Measurements from ENCODE around the gene GATA1. TPM values are rescaled to one million over a fixed set of nuclear protein-coding genes. Genes with fewer than 3 reads are reported as not detected.

GATA1 gene
- total and polyA plus RNA-seq, 4 donors: 0.22 to 0.59 (median 0.42) TPM

GRCh38 chrX:48791063-48791820 is 4.9 kb downstream of the GATA1 start:
- DNase-seq (ENCODE audit: low read depth in 4 of 6, low spot score in 6 of 6): no peak
- 55% methylated on average over 8 of the region's 11 CpGs for WGBS (ENCODE audit: insufficient coverage)
- no peak overlapping the region for H3K27ac ChIP-seq (ENCODE audit: low read depth, low read length)
- no peak overlapping the region for H3K4me3 ChIP-seq (ENCODE audit: low read depth, low read length)
- peaks cover 2% of the 10 kb centered on the region for H3K27me3 ChIP-seq (ENCODE audit: control insufficient read depth, insufficient read depth, low read length)
- H3K4me1 ChIP-seq (ENCODE audit: control insufficient read depth, insufficient read depth, low read length): no peaks in the 10 kb centered on the region
- no peaks in the 10 kb centered on the region for H3K9me3 ChIP-seq (ENCODE audit: control insufficient read depth, insufficient read depth, low read length)
- no peaks in the 10 kb centered on the region for H3K36me3 ChIP-seq (ENCODE audit: control insufficient read depth, insufficient read depth, low read length)

GRCh38 chrX:48792219-48792618 is 5.8 kb downstream of the GATA1 start:
- 74% methylated on average over 7 of the region's 7 CpGs for WGBS (ENCODE audit: insufficient coverage)
- no peaks in the 10 kb centered on the region for H3K9me3 ChIP-seq (ENCODE audit: control insufficient read depth, insufficient read depth, low read length)
- DNase-seq (ENCODE audit: low read depth in 4 of 6, low spot score in 6 of 6): no peak
- no peak overlapping the region for H3K27ac ChIP-seq (ENCODE audit: low read depth, low read length)
- no peaks in the 10 kb centered on the region for H3K4me1 ChIP-seq (ENCODE audit: control insufficient read depth, insufficient read depth, low read length)
- H3K36me3 ChIP-seq (ENCODE audit: control insufficient read depth, insufficient read depth, low read length): no peaks in the 10 kb centered on the region
- no peak overlapping the region for H3K4me3 ChIP-seq (ENCODE audit: low read depth, low read length)
- peaks cover 2% of the 10 kb centered on the region for H3K27me3 ChIP-seq (ENCODE audit: control insufficient read depth, insufficient read depth, low read length)

GRCh38 chrX:48793935-48794334 is 7.5 kb downstream of the GATA1 start:
- 73% methylated on average over 4 of the region's 4 CpGs for WGBS (ENCODE audit: insufficient coverage)
- no peaks in the 10 kb centered on the region for H3K27me3 ChIP-seq (ENCODE audit: control insufficient read depth, insufficient read depth, low read length)
- no peak for DNase-seq (ENCODE audit: low read depth in 4 of 6, low spot score in 6 of 6)
- no peak overlapping the region for H3K4me3 ChIP-seq (ENCODE audit: low read depth, low read length)
- H3K9me3 ChIP-seq (ENCODE audit: control insufficient read depth, insufficient read depth, low read length): no peaks in the 10 kb centered on the region
- no peaks in the 10 kb centered on the region for H3K36me3 ChIP-seq (ENCODE audit: control insufficient read depth, insufficient read depth, low read length)
- H3K4me1 ChIP-seq (ENCODE audit: control insufficient read depth, insufficient read depth, low read length): no peaks in the 10 kb centered on the region
- H3K27ac ChIP-seq (ENCODE audit: low read depth, low read length): no peak overlapping the region

GRCh38 chrX:48794340-48794910 is 8.0 kb downstream of the GATA1 start:
- Histone ChIP-seq H3K36me3 (ENCODE audit: control insufficient read depth, insufficient read depth, low read length) (no peaks in the 10 kb centered on the region), H3K9me3 (ENCODE audit: control insufficient read depth, insufficient read depth, low read length) (no peaks in the 10 kb centered on the region), H3K4me1 (ENCODE audit: control insufficient read depth, insufficient read depth, low read length) (no peaks in the 10 kb centered on the region), H3K27ac (ENCODE audit: low read depth, low read length) (no peak overlapping the region), H3K4me3 (ENCODE audit: low read depth, low read length) (no peak overlapping the region), H3K27me3 (ENCODE audit: control insufficient read depth, insufficient read depth, low read length) (no peaks in the 10 kb centered on the region)
- DNase-seq (ENCODE audit: low read depth in 4 of 6, low spot score in 6 of 6): no peak
- WGBS (ENCODE audit: insufficient coverage): 82% methylated on average over 12 of the region's 12 CpGs

- Histone ChIP-seq H3K27ac (ENCODE audit: low read depth, low read length) (no peak overlapping the region), H3K4me3 (ENCODE audit: low read depth, low read length) (no peak overlapping the region), H3K4me1 (ENCODE audit: control insufficient read depth, insufficient read depth, low read length) (no peaks in the 10 kb centered on the region), H3K27me3 (ENCODE audit: control insufficient read depth, insufficient read depth, low read length) (no peaks in the 10 kb centered on the region), H3K36me3 (ENCODE audit: control insufficient read depth, insufficient read depth, low read length) (no peaks in the 10 kb centered on the region), H3K9me3 (ENCODE audit: control insufficient read depth, insufficient read depth, low read length) (no peaks in the 10 kb centered on the region)
- 58% methylated on average over 6 of the region's 8 CpGs for WGBS (ENCODE audit: insufficient coverage)
- no peak for DNase-seq (ENCODE audit: low read depth in 4 of 6, low spot score in 6 of 6)
Observed at GRCh38 chrX:48794911-48795515, 8.6 kb downstream of the GATA1 start.

- no peak for DNase-seq (ENCODE audit: low read depth in 4 of 6, low spot score in 6 of 6)
- Histone ChIP-seq H3K27me3 (ENCODE audit: control insufficient read depth, insufficient read depth, low read length) (no peaks in the 10 kb centered on the region), H3K4me1 (ENCODE audit: control insufficient read depth, insufficient read depth, low read length) (peaks cover 15% of the 10 kb centered on the region), H3K9me3 (ENCODE audit: control insufficient read depth, insufficient read depth, low read length) (no peaks in the 10 kb centered on the region), H3K4me3 (ENCODE audit: low read depth, low read length) (no peak overlapping the region), H3K27ac (ENCODE audit: low read depth, low read length) (no peak overlapping the region), H3K36me3 (ENCODE audit: control insufficient read depth, insufficient read depth, low read length) (no peaks in the 10 kb centered on the region)
- WGBS (ENCODE audit: insufficient coverage): 80% methylated on average over 2 of the region's 2 CpGs
Observed at GRCh38 chrX:48798318-48798717, 11.9 kb downstream of the GATA1 start.

- 44% methylated on average over 13 of the region's 17 CpGs for WGBS (ENCODE audit: insufficient coverage)
- Histone ChIP-seq H3K4me1 (ENCODE audit: control insufficient read depth, insufficient read depth, low read length) (peaks cover 15% of the 10 kb centered on the region), H3K4me3 (ENCODE audit: low read depth, low read length) (peak overlapping the region; percentile 77), H3K27me3 (ENCODE audit: control insufficient read depth, insufficient read depth, low read length) (no peaks in the 10 kb centered on the region), H3K36me3 (ENCODE audit: control insufficient read depth, insufficient read depth, low read length) (peaks cover 7% of the 10 kb centered on the region), H3K9me3 (ENCODE audit: control insufficient read depth, insufficient read depth, low read length) (no peaks in the 10 kb centered on the region), H3K27ac (ENCODE audit: low read depth, low read length) (peak overlapping the region; percentile 97)
- DNase-seq (ENCODE audit: low read depth in 4 of 6, low spot score in 6 of 6): peak in 1 of 6 donors; percentile 9
Observed at GRCh38 chrX:48800574-48801279, 14.3 kb downstream of the GATA1 start.

- no peaks in the 10 kb centered on the region for H3K9me3 ChIP-seq (ENCODE audit: control insufficient read depth, insufficient read depth, low read length)
- 23% methylated on average over 89 of the region's 89 CpGs for WGBS (ENCODE audit: insufficient coverage)
- peak; percentile 84 to 99 (median 92) for DNase-seq (ENCODE audit: low read depth in 4 of 6, low spot score in 6 of 6)
- H3K4me3 ChIP-seq (ENCODE audit: low read depth, low read length): peak within 1 kb of the TSS; percentile 77
- H3K4me1 ChIP-seq (ENCODE audit: control insufficient read depth, insufficient read depth, low read length): peaks cover 15% of the 10 kb centered on the region
- H3K27ac ChIP-seq (ENCODE audit: low read depth, low read length): peak within 1 kb of the TSS; percentile 97
- no peaks in the 10 kb centered on the region for H3K27me3 ChIP-seq (ENCODE audit: control insufficient read depth, insufficient read depth, low read length)
- H3K36me3 ChIP-seq (ENCODE audit: control insufficient read depth, insufficient read depth, low read length): peaks cover 7% of the 10 kb centered on the region
Observed at GRCh38 chrX:48801280-48802088, 15.1 kb downstream of the GATA1 start, which contains the start of gene HDAC6. HDAC6 (plus strand) TSS chrX:48802067; CDS start chrX:48802693, 626 bp downstream.
